IPS-18c (cell line): ENCODE data around the gene CDCA4.
A peak's percentile ranks its signal among the peaks of the same experiment; 100 is the strongest.

ENCODE experiments used
- H3K4me3 ChIP-seq: 2 replicates; pipeline ENCODE4 v1.7.0; 2013; ENCODE audit warnings: low read depth, mild to moderate bottlenecking, low read length, moderate library complexity; ENCODE audit not compliant: insufficient read depth
- H3K9me3 ChIP-seq: one replicate; pipeline ENCODE4 v1.6.1; 2013; ENCODE audit warnings: mild to moderate bottlenecking, low read length, moderate library complexity; ENCODE audit not compliant: control insufficient read depth, insufficient read depth

CDCA4 gene

GRCh38 chr14:105059925-105060565, 39.2 kb upstream of the CDCA4 start:
- no peak overlapping the region for H3K4me3 ChIP-seq
- H3K9me3 ChIP-seq: no peaks in the 10 kb centered on the region

- Histone ChIP-seq H3K4me3 (no peak overlapping the region), H3K9me3 (no peaks in the 10 kb centered on the region)
Observed at GRCh38 chr14:105059035-105059924, 38.4 kb upstream of the CDCA4 start.

DNA sequence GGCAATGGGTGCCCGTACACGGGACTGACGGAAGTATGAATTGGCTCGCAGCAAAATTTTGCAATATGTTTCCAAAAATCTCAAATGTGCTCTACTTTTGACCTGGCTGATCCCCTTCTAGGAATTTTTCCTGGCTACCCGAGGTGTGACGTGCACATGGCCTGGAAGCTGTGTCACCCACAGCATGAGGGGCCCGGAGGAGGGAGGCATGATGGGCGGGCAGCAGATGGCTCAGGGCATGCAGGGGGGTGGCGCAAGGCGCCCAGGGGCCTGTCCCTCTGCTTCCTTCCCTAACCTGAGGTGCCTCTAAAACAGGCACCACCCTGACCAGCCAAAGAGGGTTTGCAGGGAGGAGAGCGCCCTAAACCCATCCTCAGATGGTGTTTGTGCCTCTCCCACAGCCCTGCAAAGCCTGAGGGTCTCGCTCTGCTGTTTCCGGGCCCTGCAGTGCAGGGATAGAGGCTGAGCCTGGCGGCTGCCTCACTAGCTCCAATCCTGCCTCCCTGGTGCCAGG, 37.7 kb upstream of the CDCA4 start:
- H3K9me3 ChIP-seq: no peaks in the 10 kb centered on the region
- no peak overlapping the region; the same call in 1 of the 2 replicates for H3K4me3 ChIP-seq

GRCh38 chr14:105056303-105056831, 35.5 kb upstream of the CDCA4 start:
- no peaks in the 10 kb centered on the region for H3K9me3 ChIP-seq
- H3K4me3 ChIP-seq: peak overlapping the region; percentile 24; the same call in 1 of the 2 replicates

DNA sequence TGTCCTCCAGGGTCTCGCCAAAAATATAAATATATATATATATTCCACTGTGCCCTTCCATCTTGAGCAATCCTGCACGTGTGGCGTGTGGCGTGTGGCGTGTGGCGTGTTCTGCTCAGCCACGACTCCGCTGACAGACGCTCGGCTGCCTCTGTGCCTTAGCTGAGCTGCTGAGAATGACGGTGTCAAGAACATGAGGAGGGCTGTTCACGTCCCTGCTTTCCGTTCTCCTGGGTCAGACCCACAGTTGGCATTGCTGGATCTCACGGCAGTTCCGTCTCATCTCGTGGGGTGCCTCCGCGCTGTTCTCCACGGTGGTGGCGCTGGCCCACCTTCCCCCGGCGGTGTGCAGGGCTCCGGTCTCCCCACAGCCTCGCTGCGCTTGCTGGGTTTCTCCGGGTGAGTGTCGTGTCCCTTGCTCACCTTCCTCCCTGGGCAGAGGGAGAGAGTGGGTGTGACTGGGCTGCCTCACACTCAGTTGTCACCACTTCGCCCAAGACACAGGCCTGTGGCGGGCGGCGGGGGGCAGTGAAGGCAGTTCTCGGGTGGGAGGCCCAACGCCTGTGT, 34.9 kb upstream of the CDCA4 start:
- no peaks in the 10 kb centered on the region for H3K9me3 ChIP-seq
- peak overlapping the region; percentile 24; the same call in 1 of the 2 replicates for H3K4me3 ChIP-seq

- H3K4me3 ChIP-seq: no peak overlapping the region
- H3K9me3 ChIP-seq: no peaks in the 10 kb centered on the region
Observed at GRCh38 chr14:105055334-105055733, 34.5 kb upstream of the CDCA4 start.

- H3K9me3 ChIP-seq: no peaks in the 10 kb centered on the region
- H3K4me3 ChIP-seq: no peak overlapping the region
Observed at GRCh38 chr14:105053996-105054395, 33.1 kb upstream of the CDCA4 start.

DNA sequence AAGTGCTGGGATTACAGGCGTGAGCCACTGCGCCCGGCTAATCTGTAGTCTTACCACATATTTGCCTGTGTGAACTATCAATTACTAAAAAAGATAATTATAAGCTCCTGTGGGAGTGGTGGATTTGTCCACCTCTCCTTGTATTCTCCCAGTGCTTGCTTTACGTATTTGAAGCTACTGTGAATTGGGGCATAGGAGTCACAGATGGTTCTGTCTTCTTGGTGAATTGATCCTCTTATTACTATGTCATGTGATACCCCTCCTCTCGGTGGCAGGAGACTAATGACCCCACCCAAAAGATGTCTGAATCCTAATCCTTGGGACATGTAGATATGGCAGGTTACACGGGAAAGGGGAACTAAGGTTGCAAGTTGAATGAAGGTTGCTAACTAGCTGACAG, 32.5 kb upstream of the CDCA4 start:
- Histone ChIP-seq H3K9me3 (no peaks in the 10 kb centered on the region), H3K4me3 (no peak overlapping the region)

DNA sequence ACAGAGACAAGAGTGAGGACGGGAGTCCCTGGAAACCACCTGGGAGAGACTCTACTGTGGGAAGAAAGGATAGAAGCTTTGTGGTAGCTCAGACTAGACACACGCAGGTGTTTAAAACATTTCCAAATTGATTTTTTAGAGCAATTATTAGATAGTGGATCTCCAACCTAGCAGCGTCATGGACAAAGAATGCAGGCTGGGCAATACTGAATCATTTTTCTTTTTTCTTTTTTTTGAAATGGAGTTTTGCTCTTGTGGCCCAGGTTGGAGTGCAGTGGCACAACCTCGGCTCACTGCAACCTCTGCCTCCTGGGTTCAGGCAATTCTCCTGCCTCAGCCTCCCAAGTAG, 31.2 kb upstream of the CDCA4 start:
- Histone ChIP-seq H3K4me3 (no peak overlapping the region), H3K9me3 (no peaks in the 10 kb centered on the region)

DNA sequence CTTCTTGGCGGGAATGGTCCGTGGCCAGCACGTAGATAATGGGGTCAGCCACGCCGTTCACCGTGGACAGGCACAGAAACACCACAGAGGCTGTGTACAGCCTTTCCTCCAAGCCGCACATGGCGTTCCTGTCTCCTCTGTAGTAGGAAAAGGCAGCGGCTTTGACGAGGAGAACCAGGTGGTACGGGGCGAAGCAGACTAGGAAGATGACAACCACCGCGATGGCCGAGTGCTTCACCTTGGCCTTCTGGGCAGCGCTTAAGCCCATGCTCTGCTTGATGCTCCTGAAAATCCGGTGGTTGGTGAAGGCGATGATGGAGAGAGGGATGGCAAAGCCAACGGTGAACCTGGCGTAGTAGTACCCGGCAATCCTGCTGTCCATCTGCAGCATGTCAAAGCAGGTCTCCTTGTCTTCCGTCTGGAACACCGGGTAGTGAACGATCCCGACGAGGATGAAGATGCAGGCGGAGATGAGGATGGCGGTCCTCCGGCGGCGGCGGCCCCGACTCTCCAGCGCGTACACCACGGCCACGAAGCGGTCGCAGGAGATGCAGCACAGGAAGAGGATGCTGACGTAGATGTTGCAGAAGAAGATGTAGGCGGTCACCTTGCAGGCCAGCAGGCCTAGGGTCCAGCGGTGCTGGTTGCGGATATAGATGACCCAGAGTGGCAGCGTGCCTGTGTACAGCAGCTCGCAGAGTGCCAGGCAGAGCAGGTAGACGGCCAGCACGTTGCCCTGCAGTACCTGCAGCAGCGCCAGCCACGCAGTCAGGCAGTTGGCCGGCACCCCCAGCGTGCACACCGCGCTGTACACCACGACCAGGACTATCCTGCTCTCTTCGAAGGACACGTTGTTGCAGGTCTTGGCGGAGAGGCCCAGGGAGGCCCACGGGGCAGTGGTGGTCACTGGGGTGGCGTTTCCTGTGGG, 30.6 kb upstream of the CDCA4 start:
- H3K9me3 ChIP-seq: no peaks in the 10 kb centered on the region
- H3K4me3 ChIP-seq: no peak overlapping the region

DNA sequence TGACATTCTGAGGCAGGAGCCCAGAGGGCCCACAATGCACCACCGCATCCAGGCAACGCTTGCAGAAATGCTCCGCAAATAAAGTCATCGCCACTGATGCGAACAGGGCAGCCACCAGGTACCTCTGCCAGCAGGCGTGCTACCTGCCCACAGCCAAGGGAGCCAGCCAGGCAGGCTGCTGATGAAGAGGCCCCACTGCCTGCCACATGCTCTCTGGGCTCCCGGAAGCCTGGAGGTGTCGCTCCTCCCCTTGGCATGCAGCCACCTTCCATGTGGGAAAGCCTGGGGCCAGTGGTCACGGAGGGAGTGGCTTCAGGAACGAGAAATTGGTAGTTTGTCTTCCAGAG, 29.6 kb upstream of the CDCA4 start:
- no peaks in the 10 kb centered on the region for H3K9me3 ChIP-seq
- no peak overlapping the region; the same call in 1 of the 2 replicates for H3K4me3 ChIP-seq

DNA sequence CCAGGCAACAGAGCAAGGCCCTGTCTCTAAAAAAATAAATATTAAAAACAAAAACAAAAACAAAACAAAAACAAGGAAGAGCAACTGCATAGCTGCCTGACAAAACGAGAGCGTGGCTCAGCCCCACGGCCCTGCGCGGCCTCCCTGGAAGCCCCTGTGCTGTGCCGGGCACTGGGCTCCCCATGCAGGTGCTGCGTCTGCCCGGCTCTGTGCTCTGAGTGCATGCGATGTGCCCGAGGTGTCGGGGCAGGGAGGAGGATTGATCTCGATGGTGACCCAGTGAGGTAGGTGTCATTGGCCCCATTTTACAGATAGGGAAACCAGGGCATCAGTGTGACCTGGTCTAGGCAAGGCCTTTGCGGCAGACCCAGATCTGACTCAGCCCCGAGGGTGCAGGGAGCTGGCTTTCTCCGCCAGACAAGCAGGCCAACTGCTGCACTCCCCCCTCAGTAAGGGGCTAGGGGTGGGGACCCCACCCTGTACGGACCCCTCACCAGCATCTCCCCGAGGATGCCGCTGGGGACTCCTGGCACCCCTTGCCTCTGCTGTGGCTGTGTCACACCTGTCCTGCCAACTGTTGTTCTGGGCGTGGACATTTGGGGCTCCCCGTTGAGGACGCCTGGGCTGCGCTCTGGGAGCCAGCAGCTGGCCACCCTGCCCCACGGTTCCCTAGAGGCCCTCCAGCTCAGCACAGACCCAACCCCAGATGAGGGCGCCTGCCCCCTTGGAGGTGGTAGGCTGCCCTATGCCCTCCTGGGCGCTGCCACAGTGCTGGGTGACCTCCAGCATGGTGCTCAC, 29.1 kb upstream of the CDCA4 start:
- Histone ChIP-seq H3K4me3 (no peak overlapping the region; the same call in 1 of the 2 replicates), H3K9me3 (no peaks in the 10 kb centered on the region)

- H3K4me3 ChIP-seq: no peak overlapping the region
- no peaks in the 10 kb centered on the region for H3K9me3 ChIP-seq
Observed at GRCh38 chr14:105047283-105048016, 26.6 kb upstream of the CDCA4 start.

GRCh38 chr14:105046891-105047282, 26.0 kb upstream of the CDCA4 start:
- no peak overlapping the region for H3K4me3 ChIP-seq
- H3K9me3 ChIP-seq: no peaks in the 10 kb centered on the region

- Histone ChIP-seq H3K4me3 (no peak overlapping the region), H3K9me3 (no peaks in the 10 kb centered on the region)
Observed at GRCh38 chr14:105045710-105046326, 24.9 kb upstream of the CDCA4 start.
